Tibial artery (tissue), 4 donors: ENCODE measurements around the gene TSPAN7.

Experiments used
- DNase-seq, 2 donors: peaks; one replicate each; pipeline ENCODE4 v3.0.0-alpha.2; 2019
- H3K27ac ChIP-seq, 2 donors: fragments of 200-600 bp; sonication (generic) in 1 of 2; 1 replicate in 1 of 2; 2 replicates in 1 of 2; pipeline ENCODE4 v1.5.1; 2018 to 2019; ENCODE audit warnings: mild to moderate bottlenecking in 1 of 2
- H3K27me3 ChIP-seq, 2 donors: fragments of 200-600 bp; sonication (generic) in 1 of 2; one replicate each; pipeline versions ENCODE4 v1.5.1 to v1.6.0; 2016 to 2019
- H3K36me3 ChIP-seq, 3 donors: fragments of 200-600 bp; sonication (generic) in 2 of 3; one replicate each; pipeline ENCODE4 v1.5.1; 2016 to 2019; ENCODE audit warnings: mild to moderate bottlenecking in 2 of 3
- H3K4me1 ChIP-seq, 4 donors: fragments of 200-600 bp; sonication (generic) in 2 of 4; 1 replicate in 3 of 4; 2 replicates in 1 of 4; pipeline ENCODE4 v1.5.1; 2016 to 2019
- H3K4me3 ChIP-seq, 2 donors: fragments of 200-600 bp; sonication (generic) in 1 of 2; 1 replicate in 1 of 2; 2 replicates in 1 of 2; pipeline ENCODE4 v1.5.1; 2018 to 2019; ENCODE audit warnings: mild to moderate bottlenecking in 2 of 2
- H3K9me3 ChIP-seq, 3 donors: fragments of 200-600 bp; sonication (generic) in 1 of 3; one replicate each; pipeline ENCODE4 v1.5.1; 2016 to 2019
- CTCF ChIP-seq, 2 experiments: fragments of 200-600 bp in 1 of 2; fragments of 450-650 bp in 1 of 2; IDR thresholded peaks; one replicate each; pipeline ENCODE4 v1.5.1; 2017 to 2019; ENCODE audit warnings: antibody characterized with exemption in 2 of 2, mild to moderate bottlenecking in 1 of 2, moderate library complexity in 1 of 2
- intact Hi-C: fragments of 100-400 bp; cut with DNase I; formaldehyde crosslinking; loops from one replicate; pipeline ENCODE4 v1.15.0; 2023; ENCODE audit warnings: low total_unique reads

TSPAN7 gene

GRCh38 chrX:38643903-38644302, 82.6 kb downstream of the TSPAN7 start:
- no peak for TF ChIP-seq CTCF (IDR thresholded peaks at IDR 0.05)
- intact Hi-C loops: no loop called here
- no peak overlapping the region for H3K27ac ChIP-seq
- no peak for DNase-seq
- no peaks in the 10 kb centered on the region for H3K9me3 ChIP-seq
- no peak overlapping the region for H3K4me3 ChIP-seq
- no peaks in the 10 kb centered on the region for H3K4me1 ChIP-seq
- H3K27me3 ChIP-seq: no peaks in the 10 kb centered on the region
- H3K36me3 ChIP-seq: no peaks in the 10 kb centered on the region

GRCh38 chrX:38646129-38646528, 84.8 kb downstream of the TSPAN7 start:
- Histone ChIP-seq H3K36me3 (no peaks in the 10 kb centered on the region), H3K27ac (no peak overlapping the region), H3K9me3 (no peaks in the 10 kb centered on the region), H3K4me1 (no peaks in the 10 kb centered on the region), H3K27me3 (no peaks in the 10 kb centered on the region), H3K4me3 (no peak overlapping the region)
- intact Hi-C loops: no loop called here
- no peak for TF ChIP-seq CTCF (IDR thresholded peaks at IDR 0.05)
- no peak for DNase-seq

GRCh38 chrX:38649221-38649620, 87.9 kb downstream of the TSPAN7 start:
- no peak overlapping the region for H3K27ac ChIP-seq
- H3K4me3 ChIP-seq: no peak overlapping the region
- H3K9me3 ChIP-seq: no peaks in the 10 kb centered on the region
- H3K36me3 ChIP-seq: no peaks in the 10 kb centered on the region
- H3K27me3 ChIP-seq: no peaks in the 10 kb centered on the region
- intact Hi-C loops: no loop called here
- DNase-seq: no peak
- no peaks in the 10 kb centered on the region for H3K4me1 ChIP-seq
- no peak for TF ChIP-seq CTCF (IDR thresholded peaks at IDR 0.05)

- Histone ChIP-seq H3K27me3 (no peaks in the 10 kb centered on the region), H3K27ac (no peak overlapping the region), H3K9me3 (no peaks in the 10 kb centered on the region), H3K4me1 (no peaks in the 10 kb centered on the region), H3K36me3 (no peaks in the 10 kb centered on the region), H3K4me3 (no peak overlapping the region)
- DNase-seq: no peak
- intact Hi-C loops: no loop called here
- TF ChIP-seq CTCF (IDR thresholded peaks at IDR 0.05): no peak
These were observed 88.6 kb downstream of the TSPAN7 start for GRCh38 chrX:38649674-38650647.

GRCh38 chrX:38651625-38652601, 90.6 kb downstream of the TSPAN7 start:
- no peaks in the 10 kb centered on the region for H3K27me3 ChIP-seq
- H3K4me1 ChIP-seq: no peaks in the 10 kb centered on the region
- DNase-seq: no peak
- intact Hi-C loops: no loop called here
- H3K36me3 ChIP-seq: no peaks in the 10 kb centered on the region
- no peaks in the 10 kb centered on the region for H3K9me3 ChIP-seq
- H3K27ac ChIP-seq: no peak overlapping the region
- H3K4me3 ChIP-seq: no peak overlapping the region
- no peak for TF ChIP-seq CTCF (IDR thresholded peaks at IDR 0.05)
